ENCODE results near the gene RAP1A.
"Not testable (repeated sequence)": the region's sequence is repeated elsewhere in the genome, so short reads cannot be mapped to it uniquely, and the experiment has no call there.

Gene RAP1A

GRCh38 chr1:111669268-111669667, 49.7 kb downstream of the RAP1A start:
- no peak for DNase-seq

DNA sequence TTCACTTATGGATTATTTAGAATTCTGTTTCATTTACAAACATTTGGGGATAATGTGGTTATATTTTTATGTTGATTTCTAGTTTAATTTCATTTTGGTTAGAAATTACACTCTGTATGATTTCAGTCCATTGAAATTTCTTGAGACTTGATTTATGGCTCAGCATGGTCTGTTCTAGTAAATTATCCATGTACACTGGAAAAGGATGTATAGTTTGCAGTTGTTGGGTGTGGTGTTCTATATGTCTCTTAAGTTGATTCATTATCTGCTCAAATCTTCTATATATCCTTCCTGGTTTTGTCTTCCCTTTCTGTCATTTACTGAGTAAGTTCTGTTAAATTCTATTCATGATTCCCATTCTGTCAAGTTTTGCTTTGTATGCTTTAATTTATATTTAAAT, 52.3 kb downstream of the RAP1A start:
- DNase-seq = no peak

DNA sequence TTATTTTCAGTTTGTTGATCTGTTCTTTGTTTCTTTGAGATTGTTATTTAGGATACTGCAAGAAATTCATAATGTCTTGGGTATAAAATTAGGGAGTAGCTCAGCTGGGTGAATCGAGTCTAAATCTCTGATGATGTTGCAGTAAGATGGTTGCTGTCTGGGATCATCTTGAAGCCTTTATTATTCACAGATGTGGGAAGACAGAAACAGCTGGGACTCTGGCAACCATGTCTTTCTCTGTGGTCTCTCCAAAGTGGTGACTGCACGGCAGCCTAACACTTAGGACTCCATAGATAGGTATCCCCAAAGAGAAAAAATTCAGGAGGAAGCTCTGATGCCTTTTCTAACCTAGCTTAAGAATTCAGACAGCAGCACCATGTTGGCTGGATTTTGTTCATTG, 52.7 kb downstream of the RAP1A start:
- DNase-seq = peak; percentile 44

DNA sequence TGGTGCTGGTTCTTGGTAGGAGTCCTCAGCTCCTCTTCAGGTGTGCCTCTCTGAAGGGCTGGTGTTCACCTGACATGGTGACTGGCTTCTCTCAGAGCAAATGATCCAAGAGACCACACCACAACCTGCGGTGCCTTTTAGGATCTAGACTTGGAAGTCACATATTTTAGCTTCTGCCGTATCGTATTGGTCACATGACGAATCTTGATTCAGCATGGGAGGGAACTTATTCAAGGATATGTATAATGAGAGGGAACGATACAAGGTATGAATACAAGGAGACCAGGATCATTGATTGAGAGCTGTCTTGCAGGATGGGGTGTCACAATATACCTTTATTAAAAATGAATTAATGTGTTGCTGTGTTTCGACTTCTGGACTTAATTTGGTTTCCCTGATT, 58.0 kb downstream of the RAP1A start:
- DNase-seq = no peak

DNA sequence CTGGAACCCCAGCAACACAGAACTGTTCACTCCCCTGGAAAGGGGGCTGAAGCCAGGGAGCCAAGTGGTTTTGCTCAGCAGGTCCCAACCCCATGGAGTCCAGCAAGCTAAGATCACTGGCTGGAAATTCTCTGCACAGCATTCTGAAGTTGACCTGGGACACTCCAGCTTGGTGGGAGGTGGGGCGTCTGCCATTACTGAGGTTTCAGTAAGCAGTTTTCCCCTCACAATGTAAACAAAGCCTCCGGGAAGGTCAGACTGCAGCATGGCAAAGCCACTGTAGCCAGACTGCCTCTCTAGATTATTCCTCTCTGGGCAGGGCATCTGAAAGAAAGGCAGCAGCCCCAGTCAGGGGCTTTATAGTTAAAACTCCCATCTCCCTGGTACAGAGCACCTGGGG, 60.0 kb downstream of the RAP1A start:
- no peak for DNase-seq

DNA sequence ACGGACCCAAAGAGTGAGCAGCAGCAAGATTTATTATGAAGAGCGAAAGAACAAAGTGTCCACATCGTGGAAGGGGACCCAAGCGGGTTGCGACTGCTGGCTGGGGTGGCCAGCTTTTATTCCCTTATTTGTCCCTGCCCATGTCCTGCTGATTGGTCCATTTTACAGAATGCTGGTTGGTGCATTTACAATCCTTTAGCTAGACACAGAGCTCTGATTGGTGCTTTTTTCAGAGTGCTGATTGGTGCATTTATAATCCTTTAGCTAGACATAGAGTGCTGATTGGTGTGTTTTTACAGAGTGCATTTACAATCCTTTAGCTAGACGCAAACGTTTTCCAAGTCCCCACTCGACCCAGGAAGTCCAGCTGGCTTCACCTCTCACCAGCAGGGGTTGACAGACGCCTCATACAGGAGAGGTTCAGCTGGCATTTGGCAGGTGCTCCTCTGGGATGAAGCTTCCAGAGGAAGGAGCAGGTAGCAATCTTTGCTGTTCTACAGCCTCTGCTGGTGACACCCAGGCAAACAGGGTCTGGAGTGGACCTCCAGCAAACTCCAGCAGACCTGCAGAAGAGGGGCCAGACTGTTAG, 60.7 kb downstream of the RAP1A start:
- DNase-seq = not testable (repeated sequence)

- DNase-seq = not testable (repeated sequence)
Measured at GRCh38 chr1:111685293-111686153, 65.9 kb downstream of the RAP1A start.

- DNase-seq = peak; percentile 97
Measured at GRCh38 chr1:111690306-111690617, 70.7 kb downstream of the RAP1A start.

GRCh38 chr1:111691886-111692285, 72.3 kb downstream of the RAP1A start:
- no peak for DNase-seq

DNA sequence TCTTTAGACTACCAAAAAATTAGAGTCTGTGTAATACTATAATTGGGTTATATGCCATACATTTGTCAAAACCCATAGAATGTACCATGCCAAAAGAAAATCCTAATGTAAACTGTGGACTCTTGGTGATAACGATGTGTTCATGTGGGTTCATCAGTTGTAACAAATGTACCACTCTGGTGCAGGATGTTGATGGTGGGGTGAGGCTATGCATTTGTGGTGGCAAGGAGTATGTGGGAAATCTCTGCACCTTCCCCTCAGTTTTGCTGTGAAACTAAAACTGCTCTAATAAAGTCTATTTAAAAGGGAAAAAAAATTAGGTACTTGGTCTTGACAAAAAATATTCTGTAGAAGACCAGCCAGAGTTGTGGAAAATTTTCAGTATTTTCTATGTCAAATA, 76.2 kb downstream of the RAP1A start:
- DNase-seq = no peak

- DNase-seq = no peak
Measured at GRCh38 chr1:111696330-111696729, 76.7 kb downstream of the RAP1A start.

DNA sequence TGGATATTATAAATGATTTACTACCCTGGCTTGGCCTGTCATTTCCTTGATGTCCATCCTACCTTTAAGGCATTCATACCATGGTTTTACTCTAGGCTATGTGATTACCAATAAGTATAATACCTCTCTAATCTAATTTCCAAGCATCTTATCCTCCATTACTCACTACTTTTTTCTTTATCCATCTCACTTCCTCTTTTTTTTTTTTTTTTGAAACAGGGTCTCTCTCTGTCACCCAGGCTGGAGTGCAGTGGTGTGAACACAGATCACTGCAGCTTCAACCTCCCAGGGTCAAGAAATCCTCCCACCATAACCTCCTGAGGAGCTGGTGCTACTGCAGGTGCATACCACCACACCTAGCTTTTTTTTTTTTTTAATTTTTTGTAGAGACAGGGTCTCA, 79.7 kb downstream of the RAP1A start:
- DNase-seq = no peak

DNA sequence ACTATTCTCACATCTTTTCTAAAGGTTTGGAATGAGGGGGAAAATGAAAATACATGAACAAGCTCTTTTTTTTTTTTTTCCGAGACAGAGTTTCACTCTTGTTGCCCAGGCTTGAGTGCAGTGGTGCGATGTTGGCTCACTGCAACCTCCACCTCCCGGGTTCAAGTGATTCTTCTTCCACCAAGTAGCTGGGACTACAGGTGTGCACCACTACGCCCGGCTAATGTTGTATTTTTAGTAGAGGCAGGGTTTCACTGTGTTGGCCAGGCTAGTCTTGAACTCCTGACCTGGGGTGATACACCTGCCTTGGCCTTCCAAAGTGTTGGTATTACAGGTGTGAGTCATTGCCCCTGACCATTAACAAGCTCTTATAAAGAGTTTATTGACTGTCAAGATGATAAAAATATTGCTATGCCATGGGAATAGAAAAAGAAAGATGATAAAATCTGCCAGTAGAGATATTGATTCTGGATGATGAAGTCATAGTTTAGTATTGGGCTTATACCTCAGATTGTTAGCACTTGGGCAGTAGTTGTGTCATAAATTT, 83.0 kb downstream of the RAP1A start:
- no peak for DNase-seq

GRCh38 chr1:111704240-111704639, 84.7 kb downstream of the RAP1A start:
- no peak for DNase-seq

- DNase-seq = no peak
Measured at GRCh38 chr1:111704776-111705175, 85.2 kb downstream of the RAP1A start.

DNA sequence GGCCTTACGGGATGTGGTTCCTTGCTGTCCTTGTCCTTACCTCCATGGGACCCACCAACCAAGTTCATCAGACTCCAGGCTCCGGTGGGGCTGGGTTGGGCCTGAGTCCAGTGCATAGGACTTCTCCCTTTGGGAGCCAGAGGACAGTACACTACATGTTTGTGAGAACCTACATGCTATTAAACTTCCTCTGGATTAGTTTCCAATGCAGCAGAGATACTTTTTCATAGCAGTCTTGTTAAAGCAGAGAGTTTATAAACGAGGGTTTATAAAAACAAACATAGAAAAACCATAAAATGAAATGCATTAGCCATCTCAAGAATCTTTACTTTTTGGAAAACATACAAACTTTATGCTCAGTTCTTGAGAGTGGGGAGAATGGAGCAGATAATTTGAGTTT, 86.3 kb downstream of the RAP1A start:
- DNase-seq = no peak

- DNase-seq = no peak
Measured at GRCh38 chr1:111706921-111707320, 87.3 kb downstream of the RAP1A start.

DNA sequence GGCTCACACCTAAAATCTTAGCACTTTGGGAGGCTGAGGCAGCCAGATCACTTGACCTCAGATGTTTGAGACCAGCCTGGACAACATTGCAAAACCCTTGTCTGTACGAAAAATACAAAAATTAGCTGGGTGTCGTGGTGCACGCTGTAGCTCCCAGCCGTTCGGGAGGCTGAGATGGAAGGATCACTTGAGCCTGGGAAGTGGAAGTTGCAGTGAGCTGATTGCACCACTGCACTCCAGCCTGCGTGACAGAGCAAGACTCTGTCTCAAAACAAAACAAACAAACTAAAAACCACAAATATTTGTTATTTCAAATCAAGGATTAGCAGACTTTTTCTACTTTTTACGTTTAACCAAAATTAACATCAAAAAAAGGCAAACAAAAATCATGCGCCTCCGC, 88.3 kb downstream of the RAP1A start:
- DNase-seq = peak; percentile 44

- no peak for DNase-seq
Measured at GRCh38 chr1:111709986-111710385, 90.4 kb downstream of the RAP1A start.

- no peak for DNase-seq
Measured at GRCh38 chr1:111716333-111716732, 96.7 kb downstream of the RAP1A start.

DNA sequence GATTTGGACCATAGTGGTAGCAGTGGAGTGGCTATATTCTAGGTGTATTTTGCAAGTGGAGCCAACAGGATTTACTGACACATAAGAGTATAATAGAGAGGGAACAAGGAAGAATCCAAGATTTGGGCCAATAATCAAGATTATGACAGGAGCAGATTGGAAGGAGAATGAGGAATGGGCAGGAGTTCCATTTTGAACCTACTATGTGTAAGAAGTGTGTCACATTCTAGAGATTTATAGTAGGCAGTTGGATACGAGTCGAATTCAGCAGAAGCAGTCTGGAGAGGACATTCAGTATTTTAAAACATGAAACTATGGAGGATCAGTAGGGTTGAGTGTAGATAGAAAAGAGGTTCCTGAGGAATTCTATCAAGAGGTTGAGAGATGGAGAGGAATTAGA, 97.9 kb downstream of the RAP1A start:
- DNase-seq = no peak

DNA sequence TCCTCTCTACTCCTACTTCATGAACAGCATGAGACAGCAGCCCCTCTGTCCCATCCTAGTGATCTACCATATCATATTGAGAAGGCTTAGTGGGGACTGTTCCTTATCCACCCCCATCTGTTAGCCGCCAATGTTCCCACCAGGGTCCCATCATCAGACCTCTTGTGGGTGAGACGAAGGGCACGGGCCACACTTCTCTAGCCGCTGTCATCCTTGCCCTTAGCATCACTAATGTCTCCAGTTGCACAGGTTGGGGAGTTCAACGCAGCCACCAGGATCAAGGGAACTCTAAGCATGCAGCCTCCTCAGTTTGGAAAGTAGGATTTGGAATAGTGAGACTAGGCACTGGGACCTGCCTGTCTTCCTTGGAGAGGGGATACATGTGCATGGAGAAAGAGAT, 99.5 kb downstream of the RAP1A start:
- no peak for DNase-seq

DNA sequence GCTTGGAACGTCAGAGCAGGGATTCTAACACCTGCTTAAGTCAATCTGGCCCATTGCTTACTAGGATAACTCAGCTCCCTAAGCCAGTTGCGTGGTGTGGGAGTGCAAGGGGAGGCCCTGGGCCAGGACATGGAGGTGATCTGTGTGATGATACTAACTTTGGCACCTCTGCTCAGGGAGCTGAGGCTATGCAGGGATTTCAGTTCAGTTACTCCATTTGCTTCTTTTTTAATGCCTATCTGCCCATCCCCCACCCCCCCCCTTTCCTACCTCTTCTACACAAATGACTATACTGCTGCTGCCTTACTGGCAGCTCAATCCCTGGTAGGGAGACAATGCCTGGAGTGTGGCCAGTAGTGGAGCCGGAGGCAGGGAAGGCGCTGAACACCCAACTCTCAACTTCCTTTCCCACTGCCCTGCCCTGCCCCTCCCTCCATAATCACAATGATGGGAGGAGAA, 100.1 kb downstream of the RAP1A start:
- no peak for DNase-seq

DNA sequence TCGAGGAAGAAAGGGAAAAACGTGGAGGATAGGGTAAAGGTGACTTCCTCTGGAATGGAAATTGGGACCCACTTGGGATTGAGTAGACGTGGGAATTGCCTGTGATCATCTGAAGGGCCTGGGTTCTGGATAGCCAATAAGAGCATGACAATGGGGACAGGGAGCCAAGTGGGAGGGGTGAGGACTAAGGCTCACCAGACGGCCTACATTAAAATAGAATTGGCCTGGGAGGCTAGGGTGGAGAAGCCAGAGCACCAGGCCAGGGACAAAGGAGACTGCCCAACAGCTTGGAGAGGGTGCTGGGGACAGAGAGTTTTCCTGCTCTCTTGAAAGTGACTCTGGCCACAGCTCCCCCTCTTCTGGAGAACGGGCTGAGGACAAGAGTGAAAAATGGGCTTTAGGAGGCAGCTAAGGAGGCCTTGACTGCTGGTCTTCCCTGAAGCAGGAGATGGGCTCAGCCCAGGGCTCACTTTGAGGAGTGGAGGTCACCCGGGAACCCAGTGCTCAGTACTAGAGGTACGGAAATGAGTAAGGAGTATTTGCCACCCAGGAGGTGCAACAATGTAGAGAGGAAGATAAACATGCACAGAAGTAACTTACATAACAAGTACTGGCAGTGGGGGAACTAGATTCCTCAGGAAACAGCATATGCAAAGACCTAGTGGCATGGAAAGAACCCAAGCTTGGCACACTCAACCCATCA, 100.8 kb downstream of the RAP1A start:
- DNase-seq = no peak
